H1 (cell line): ENCODE data around the gene CST7. TPM values are rescaled to one million over a fixed set of nuclear protein-coding genes. Genes with fewer than 3 reads are reported as not detected.

Source experiments
- CTCF ChIA-PET: fragments of 300-600 bp; sonication (Branson Sonifier 250); formaldehyde crosslinking; loops from one replicate; lab custom pipeline; 2021; ENCODE audit not compliant: partially characterized antibody; lab: Charles Lee
- POLR2A ChIA-PET: fragments of 300-600 bp; sonication (Branson Sonifier 250); formaldehyde crosslinking; loops from one replicate; lab custom pipeline; 2021; ENCODE audit warnings: inconsistent platforms; ENCODE audit not compliant: partially characterized antibody; lab: Charles Lee
- DNase-seq, 2 experiments: peaks; one replicate each; pipeline versions ENCODE4 v3.0.0 to v3.0.0-alpha.2; 2010 to 2022; ENCODE audit warnings: low spot score in 2 of 2, low read depth in 1 of 2, mixed read lengths in 1 of 2
- FAIRE-seq: peaks from 2 replicates; lab custom pipeline; 2011; peaks lifted over from hg19 to GRCh38; lab: Jason Lieb, UNC
- H2AFZ ChIP-seq: 2 replicates; pipeline ENCODE4 v1.8.1; 2012; ENCODE audit warnings: low read length, inconsistent platforms
- H2AK5ac ChIP-seq: 2 replicates; pipeline ENCODE4 v1.6.1; 2013; ENCODE audit warnings: low read depth, low read length
- H2BK120ac ChIP-seq: replicated peaks from 2 replicates; pipeline ENCODE3; 2013; ENCODE audit warnings: low read depth, low read length, inconsistent platforms
- H2BK12ac ChIP-seq: 2 replicates; pipeline ENCODE4 v1.6.1; 2013; ENCODE audit warnings: low read depth, low read length
- H2BK15ac ChIP-seq: 2 replicates; pipeline ENCODE4 v1.6.1; 2013; ENCODE audit warnings: low read length
- H2BK20ac ChIP-seq: 2 replicates; pipeline ENCODE4 v1.6.1; 2013; ENCODE audit warnings: low read length
- H2BK5ac ChIP-seq: 2 replicates; pipeline ENCODE4 v1.6.1; 2013; ENCODE audit warnings: low read depth, low read length
- H3K14ac ChIP-seq: 2 replicates; pipeline ENCODE4 v1.6.1; 2013; ENCODE audit warnings: inconsistent platforms; ENCODE audit not compliant: insufficient read length
- H3K18ac ChIP-seq: 2 replicates; pipeline ENCODE4 v1.6.1; 2013; ENCODE audit warnings: low read length; ENCODE audit errors: extremely low read depth
- H3K23ac ChIP-seq: 2 replicates; pipeline ENCODE4 v1.6.1; 2013; ENCODE audit warnings: inconsistent platforms; ENCODE audit not compliant: insufficient read length
- H3K23me2 ChIP-seq: 2 replicates; pipeline ENCODE4 v1.6.1; 2013; ENCODE audit warnings: low read depth, low read length
- H3K27ac ChIP-seq: 2 replicates; pipeline ENCODE4 v1.6.1; 2011; ENCODE audit warnings: low read depth, low read length, inconsistent platforms
- H3K27me3 ChIP-seq, 4 experiments: replicated peaks in 1 of 4; 1 replicate in 1 of 4; 2 replicates in 3 of 4; pipeline versions ENCODE4 v1.6.1 to v1.8.1; 2011 to 2013; ENCODE audit warnings: low read length in 3 of 4, mild to moderate bottlenecking in 3 of 4, inconsistent platforms in 2 of 4, mixed read lengths in 2 of 4, moderate library complexity in 1 of 4; ENCODE audit not compliant: control insufficient read depth in 3 of 4, insufficient read depth in 3 of 4; ENCODE audit errors: extremely low read depth in 1 of 4
- H3K36me3 ChIP-seq, 4 experiments: 2 replicates each; pipeline versions ENCODE4 v1.6.1 to v1.8.1; 2011 to 2013; ENCODE audit warnings: mild to moderate bottlenecking in 4 of 4, low read length in 3 of 4, moderate library complexity in 2 of 4, control low read depth in 1 of 4, inconsistent platforms in 1 of 4; ENCODE audit not compliant: insufficient read depth in 4 of 4, control insufficient read depth in 2 of 4
- H3K4ac ChIP-seq: replicated peaks from 2 replicates; pipeline ENCODE3; 2013; ENCODE audit warnings: low read length, low read depth, mixed read lengths, inconsistent platforms; ENCODE audit not compliant: insufficient read length
- H3K4me1 ChIP-seq, 4 experiments: replicated peaks in 1 of 4; 1 replicate in 1 of 4; 2 replicates in 3 of 4; pipeline versions ENCODE4 v1.6.1 to v1.8.1; 2011 to 2013; ENCODE audit warnings: low read length in 3 of 4, inconsistent platforms in 2 of 4, mixed read lengths in 1 of 4; ENCODE audit not compliant: insufficient read depth in 4 of 4, control insufficient read depth in 3 of 4
- H3K4me2 ChIP-seq, 2 experiments: 2 replicates each; pipeline versions ENCODE4 v1.6.1 to v1.8.1; 2011 to 2013; ENCODE audit warnings: low read depth in 2 of 2, low read length in 2 of 2, control low read depth in 1 of 2, inconsistent platforms in 1 of 2, mild to moderate bottlenecking in 1 of 2; ENCODE audit not compliant: insufficient read depth in 1 of 2
- H3K4me3 ChIP-seq, 4 experiments: fragments of 200-600, 300-600 bp in 1 of 4; sonication (generic), shearing (Covaris generic), sonication (Bioruptor Twin) in 1 of 4; 2 replicates each; pipeline versions ENCODE4 v1.5.1 to v1.8.1; 2011 to 2016; ENCODE audit warnings: low read length in 4 of 4, low read depth in 3 of 4, control low read depth in 2 of 4, inconsistent platforms in 2 of 4, mild to moderate bottlenecking in 2 of 4, mixed read lengths in 1 of 4, moderate library complexity in 1 of 4; ENCODE audit not compliant: insufficient read depth in 2 of 4; ENCODE audit errors: extremely low read depth in 1 of 4
- H3K56ac ChIP-seq: replicated peaks from 2 replicates; pipeline ENCODE3; 2013; ENCODE audit warnings: low read depth, mild to moderate bottlenecking, mixed read lengths, low read length, inconsistent platforms; ENCODE audit not compliant: insufficient read length
- H3K79me1 ChIP-seq: 2 replicates; pipeline ENCODE4 v1.6.1; 2013; ENCODE audit warnings: low read depth, low read length, control low read depth
- H3K79me2 ChIP-seq, 2 experiments: 2 replicates each; pipeline versions ENCODE4 v1.6.1 to v1.8.1; 2012 to 2013; ENCODE audit warnings: low read length in 2 of 2, mild to moderate bottlenecking in 2 of 2, inconsistent platforms in 1 of 2; ENCODE audit not compliant: insufficient read depth in 2 of 2, control insufficient read depth in 1 of 2
- H3K9ac ChIP-seq, 4 experiments: replicated peaks in 1 of 4; 1 replicate in 1 of 4; 2 replicates in 3 of 4; pipeline versions ENCODE4 v1.6.1 to v1.8.1; 2011 to 2013; ENCODE audit warnings: low read depth in 3 of 4, low read length in 3 of 4, control low read depth in 2 of 4, mild to moderate bottlenecking in 2 of 4, moderate library complexity in 2 of 4, inconsistent platforms in 1 of 4; ENCODE audit errors: extremely low read depth in 1 of 4
- H3K9me3 ChIP-seq, 2 experiments: 2 replicates each; pipeline versions ENCODE4 v1.6.1 to v1.8.1; 2012 to 2013; ENCODE audit warnings: mild to moderate bottlenecking in 2 of 2, moderate library complexity in 2 of 2, control low read depth in 1 of 2, inconsistent platforms in 1 of 2, low read depth in 1 of 2, low read length in 1 of 2, mixed read lengths in 1 of 2; ENCODE audit not compliant: insufficient read depth in 2 of 2
- H4K20me1 ChIP-seq, 2 experiments: replicated peaks in 1 of 2; 2 replicates each; pipeline versions ENCODE3 to v1.8.1; 2011 to 2013; ENCODE audit warnings: inconsistent platforms in 2 of 2, low read length in 2 of 2, mild to moderate bottlenecking in 1 of 2; ENCODE audit not compliant: insufficient read depth in 2 of 2, control insufficient read depth in 1 of 2
- H4K5ac ChIP-seq: 2 replicates; pipeline ENCODE4 v1.6.1; 2013; ENCODE audit warnings: low read length, low read depth, mixed read lengths, inconsistent platforms; ENCODE audit not compliant: insufficient read length
- H4K8ac ChIP-seq: 2 replicates; pipeline ENCODE4 v1.8.0; 2013; ENCODE audit warnings: mild to moderate bottlenecking, moderate library complexity, low read length, inconsistent platforms; ENCODE audit not compliant: insufficient read depth; ENCODE audit errors: extremely low read depth
- H4K91ac ChIP-seq: replicated peaks from 2 replicates; pipeline ENCODE3; 2013; ENCODE audit warnings: low read length, mixed read lengths, inconsistent platforms; ENCODE audit not compliant: insufficient read length
- TCF12 ChIP-seq: IDR thresholded peaks from 2 replicates; pipeline ENCODE4 v1.6.1; 2011; ENCODE audit warnings: low read depth, mild to moderate bottlenecking, low read length
- WGBS, 2 experiments: shearing (Covaris generic) in 1 of 2; methylation state at CpG; one replicate each; pipeline versions ENCODE4 v1.1.6 to v1.1.7; 2013 to 2015; ENCODE audit warnings: low lambda C conversion rate in 2 of 2, mixed read lengths in 2 of 2, inconsistent platforms in 1 of 2, low coverage in 1 of 2, missing lambda C conversion rate in 1 of 2; ENCODE audit not compliant: insufficient replicate concordance in 2 of 2, insufficient coverage in 1 of 2, insufficient read length in 1 of 2; ENCODE audit errors: extremely low coverage in 1 of 2, missing lambda C conversion rate in 1 of 2; 5-methylcytosine and 5-hydroxymethylcytosine counted together
- polyA plus RNA-seq, 7 experiments: library from polyadenylated mRNA; depleted of rRNA in 3 of 7; stranded (reverse) in 5 of 7; unstranded in 2 of 7; fragments of >200 nt in 5 of 7; fragments of 200-250 nt in 2 of 7; gene quantifications; 1 replicate in 5 of 7; 2 replicates in 1 of 7; 4 replicates in 1 of 7; pipeline versions ENCODE4 v1.2.1 to v1.2.3, GENCODE V29; 2011 to 2013; ENCODE audit warnings: missing spikeins in 2 of 7, mixed read lengths in 2 of 7
- total RNA-seq: library from RNA; stranded (reverse); fragmentation: NEBNext Ultra II Directional; extraction: Animal tissue kit (Norgen Biotek cat#: 25700); gene quantifications from 2 replicates; pipeline ENCODE4 v1.2.1, GENCODE V29; 2021

CST7 gene
- total and polyA plus RNA-seq, 2 of the 8 experiments (the other 6 are each of a cell fraction or from before 2014, with no cell fraction given): not detected

- Histone ChIP-seq H3K27ac (no peak overlapping the region), H3K9ac (no peak overlapping the region), H2AFZ (no peak overlapping the region), H4K20me1 (no peaks in the 10 kb centered on the region), H3K14ac (no peak overlapping the region), H3K4me3 (no peak overlapping the region), H2BK15ac (no peak overlapping the region), H3K79me2 (no peaks in the 10 kb centered on the region), H4K8ac (no peak overlapping the region), H2BK5ac (no peak overlapping the region), H4K91ac (no peak overlapping the region), H3K4me1 (no peaks in the 10 kb centered on the region), H3K23ac (no peak overlapping the region), H2BK120ac (no peak overlapping the region), H3K4me2 (no peak overlapping the region), H3K27me3 (no peaks in the 10 kb centered on the region)
- CTCF ChIA-PET: interaction anchor here (1.1 kb wide), 1 partner anchor 59 kb away, joined by 4 read pairs; no protein-coding TSS in a partner anchor
- no peak for FAIRE-seq
- no peak for DNase-seq
- TF ChIP-seq TCF12: no peak
- TF ChIP-seq, all 59 proteins: peak for 0
- H3K18ac ChIP-seq: no peak overlapping the region
- no peak overlapping the region for H4K5ac ChIP-seq
- no peak overlapping the region for H2BK20ac ChIP-seq
- H3K79me1 ChIP-seq: no peaks in the 10 kb centered on the region
- H2BK12ac ChIP-seq: no peak overlapping the region
- 88% methylated on average over 2 of the region's 2 CpGs; no CpG with 5 or more reads in 1 of the 2 experiments for WGBS, 2 experiments
- no peak overlapping the region for H3K4ac ChIP-seq
- no peak overlapping the region for H3K56ac ChIP-seq
- no peak overlapping the region for H2AK5ac ChIP-seq
- H3K9me3 ChIP-seq: no peaks in the 10 kb centered on the region
- POLR2A ChIA-PET: no interaction called here
- no peaks in the 10 kb centered on the region for H3K23me2 ChIP-seq
- no peaks in the 10 kb centered on the region for H3K36me3 ChIP-seq
Measured at GRCh38 chr20:25005220-25005619, 56.2 kb downstream of the CST7 start.
